ENCODE results near the gene PIK3R1.

Gene PIK3R1

GRCh38 chr5:68253624-68254585 lies 38.3 kb downstream of the PIK3R1 start:
- H4K20me1 ChIP-seq (ENCODE audit: insufficient read depth, low read length): peaks cover 6% of the 10 kb centered on the region; the same call in 1 of the 2 replicates
- H3K36me3 ChIP-seq (replicated peaks; ENCODE audit: low read depth, low read length): no peaks in the 10 kb centered on the region
- no peak overlapping the region for H3K4me2 ChIP-seq (ENCODE audit: low read length)
- no peak overlapping the region for H3K9ac ChIP-seq (ENCODE audit: low read length)
- H3K4me3 ChIP-seq (ENCODE audit: low read length): no peak overlapping the region
- H3K27me3 ChIP-seq (ENCODE audit: low read depth, low read length): no peaks in the 10 kb centered on the region
- no peak overlapping the region for H3K27ac ChIP-seq (ENCODE audit: low read length)
- H2AFZ ChIP-seq (ENCODE audit: low read depth, low read length): no peak overlapping the region
- no peaks in the 10 kb centered on the region for H3K4me1 ChIP-seq (ENCODE audit: low read length)
- H3K9me3 ChIP-seq (ENCODE audit: insufficient read depth, low read length): no peaks in the 10 kb centered on the region
- no peak for TF ChIP-seq CTCF (IDR thresholded peaks at IDR 0.05; ENCODE audit: low read depth, low read length)
- TF ChIP-seq EZH2phosphoT487 (IDR thresholded peaks at IDR 0.05; ENCODE audit: low read depth): no peak
- H3K79me2 ChIP-seq (ENCODE audit: low read length): no peaks in the 10 kb centered on the region

GRCh38 chr5:68254810-68255209 lies 39.3 kb downstream of the PIK3R1 start:
- Histone ChIP-seq H3K4me3 (ENCODE audit: low read length) (no peak overlapping the region), H3K4me1 (ENCODE audit: low read length) (no peaks in the 10 kb centered on the region), H3K27me3 (ENCODE audit: low read depth, low read length) (no peaks in the 10 kb centered on the region), H4K20me1 (ENCODE audit: insufficient read depth, low read length) (peaks cover 6% of the 10 kb centered on the region; the same call in 1 of the 2 replicates), H3K9me3 (ENCODE audit: insufficient read depth, low read length) (no peaks in the 10 kb centered on the region), H2AFZ (ENCODE audit: low read depth, low read length) (no peak overlapping the region), H3K4me2 (ENCODE audit: low read length) (no peak overlapping the region), H3K9ac (ENCODE audit: low read length) (no peak overlapping the region), H3K27ac (ENCODE audit: low read length) (no peak overlapping the region), H3K36me3 (replicated peaks; ENCODE audit: low read depth, low read length) (no peaks in the 10 kb centered on the region), H3K79me2 (ENCODE audit: low read length) (no peaks in the 10 kb centered on the region)
- TF ChIP-seq EZH2phosphoT487 (IDR thresholded peaks at IDR 0.05; ENCODE audit: low read depth) (no peak), CTCF (IDR thresholded peaks at IDR 0.05; ENCODE audit: low read depth, low read length) (no peak)

DNA sequence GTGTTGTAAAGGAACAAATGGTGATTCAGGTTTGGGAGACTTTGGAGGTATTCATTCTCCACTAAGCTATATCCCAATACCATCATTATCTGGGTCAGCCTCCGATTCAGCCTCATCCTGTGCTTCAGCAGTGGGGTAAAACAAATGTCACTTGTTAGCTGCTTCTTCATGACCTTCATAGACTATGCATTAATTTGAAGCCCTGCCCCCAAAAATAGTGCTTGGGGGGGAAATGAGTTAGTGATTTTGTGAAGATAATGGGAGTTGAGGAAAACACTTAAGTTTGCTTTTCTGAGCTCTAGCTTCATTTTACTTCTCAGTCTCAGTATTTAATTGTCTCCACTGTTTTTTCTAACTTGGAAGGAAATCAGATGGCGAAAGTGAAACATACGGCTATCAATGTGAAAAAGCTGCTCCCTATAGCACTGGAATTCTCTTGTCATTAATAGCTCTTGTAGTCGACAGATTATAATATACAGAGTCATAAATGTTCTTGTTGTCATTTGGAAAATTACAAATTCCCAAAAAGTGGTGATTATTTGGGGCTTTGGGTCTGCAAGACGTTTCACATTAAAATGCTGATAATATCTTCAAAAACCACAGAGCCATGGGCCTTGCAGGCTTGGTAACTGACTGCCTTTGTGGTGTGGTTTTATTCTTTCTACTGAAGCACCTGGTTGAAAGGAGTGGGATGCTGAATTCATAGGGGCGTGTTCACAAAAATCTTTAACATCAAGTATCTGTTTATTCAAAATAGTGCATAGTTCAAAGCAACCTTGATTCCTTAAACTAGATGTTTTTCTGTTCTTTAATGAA lies 40.0 kb downstream of the PIK3R1 start:
- H3K4me2 ChIP-seq (ENCODE audit: low read length): no peak overlapping the region
- H2AFZ ChIP-seq (ENCODE audit: low read depth, low read length): no peak overlapping the region
- peaks cover 6% of the 10 kb centered on the region; the same call in 1 of the 2 replicates for H4K20me1 ChIP-seq (ENCODE audit: insufficient read depth, low read length)
- H3K9ac ChIP-seq (ENCODE audit: low read length): no peak overlapping the region
- H3K79me2 ChIP-seq (ENCODE audit: low read length): no peaks in the 10 kb centered on the region
- H3K27me3 ChIP-seq (ENCODE audit: low read depth, low read length): no peaks in the 10 kb centered on the region
- no peak overlapping the region for H3K4me3 ChIP-seq (ENCODE audit: low read length)
- no peaks in the 10 kb centered on the region for H3K36me3 ChIP-seq (replicated peaks; ENCODE audit: low read depth, low read length)
- H3K4me1 ChIP-seq (ENCODE audit: low read length): no peaks in the 10 kb centered on the region
- no peaks in the 10 kb centered on the region for H3K9me3 ChIP-seq (ENCODE audit: insufficient read depth, low read length)
- no peak overlapping the region for H3K27ac ChIP-seq (ENCODE audit: low read length)
- TF ChIP-seq CTCF (IDR thresholded peaks at IDR 0.05; ENCODE audit: low read depth, low read length): no peak
- TF ChIP-seq EZH2phosphoT487 (IDR thresholded peaks at IDR 0.05; ENCODE audit: low read depth): no peak

DNA sequence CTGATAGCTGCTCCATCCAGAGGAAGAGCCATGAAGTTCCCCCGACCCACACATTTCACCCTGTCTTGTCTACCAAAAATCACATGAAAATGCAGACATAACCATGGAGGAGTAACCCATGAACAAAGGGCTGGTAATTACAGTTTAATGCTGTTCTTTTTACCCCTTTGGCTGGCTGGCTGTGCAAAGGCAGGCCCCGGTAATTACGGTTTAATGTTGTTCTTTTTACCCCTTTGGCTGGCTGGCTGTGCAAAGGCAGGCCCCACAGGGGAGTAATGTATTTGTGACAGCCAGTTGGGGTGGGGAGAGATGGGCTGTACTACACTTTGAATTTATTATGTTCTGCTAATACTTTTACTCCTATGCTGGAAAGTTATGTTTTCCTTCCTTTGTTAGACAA lies 41.7 kb downstream of the PIK3R1 start:
- no peaks in the 10 kb centered on the region for H3K27me3 ChIP-seq (ENCODE audit: low read depth, low read length)
- no peaks in the 10 kb centered on the region for H3K9me3 ChIP-seq (ENCODE audit: insufficient read depth, low read length)
- no peaks in the 10 kb centered on the region for H3K79me2 ChIP-seq (ENCODE audit: low read length)
- H3K36me3 ChIP-seq (replicated peaks; ENCODE audit: low read depth, low read length): no peaks in the 10 kb centered on the region
- H3K4me2 ChIP-seq (ENCODE audit: low read length): no peak overlapping the region
- no peak overlapping the region for H2AFZ ChIP-seq (ENCODE audit: low read depth, low read length)
- H3K27ac ChIP-seq (ENCODE audit: low read length): no peak overlapping the region
- H4K20me1 ChIP-seq (ENCODE audit: insufficient read depth, low read length): peaks cover 3% of the 10 kb centered on the region; the same call in 1 of the 2 replicates
- no peak overlapping the region for H3K4me3 ChIP-seq (ENCODE audit: low read length)
- no peak overlapping the region for H3K9ac ChIP-seq (ENCODE audit: low read length)
- TF ChIP-seq CTCF (IDR thresholded peaks at IDR 0.05; ENCODE audit: low read depth, low read length): no peak
- no peak for TF ChIP-seq EZH2phosphoT487 (IDR thresholded peaks at IDR 0.05; ENCODE audit: low read depth)
- H3K4me1 ChIP-seq (ENCODE audit: low read length): no peaks in the 10 kb centered on the region
